GM19395 (cell line): ENCODE measurements around the gene POLE.

Experiments used
- ATAC-seq: cut with Tn5 transposase; IDR thresholded peaks from one replicate; pipeline ENCODE4 v1.9.1; 2021; ENCODE audit warnings: mild to moderate bottlenecking, moderate library complexity; ENCODE audit not compliant: unreplicated experiment

Gene POLE

GRCh38 chr12:132633901-132634300 lies 53.2 kb downstream of the POLE start:
- no peak for ATAC-seq

GRCh38 chr12:132633398-132633797 lies 53.7 kb downstream of the POLE start:
- peak; percentile 43 for ATAC-seq

DNA sequence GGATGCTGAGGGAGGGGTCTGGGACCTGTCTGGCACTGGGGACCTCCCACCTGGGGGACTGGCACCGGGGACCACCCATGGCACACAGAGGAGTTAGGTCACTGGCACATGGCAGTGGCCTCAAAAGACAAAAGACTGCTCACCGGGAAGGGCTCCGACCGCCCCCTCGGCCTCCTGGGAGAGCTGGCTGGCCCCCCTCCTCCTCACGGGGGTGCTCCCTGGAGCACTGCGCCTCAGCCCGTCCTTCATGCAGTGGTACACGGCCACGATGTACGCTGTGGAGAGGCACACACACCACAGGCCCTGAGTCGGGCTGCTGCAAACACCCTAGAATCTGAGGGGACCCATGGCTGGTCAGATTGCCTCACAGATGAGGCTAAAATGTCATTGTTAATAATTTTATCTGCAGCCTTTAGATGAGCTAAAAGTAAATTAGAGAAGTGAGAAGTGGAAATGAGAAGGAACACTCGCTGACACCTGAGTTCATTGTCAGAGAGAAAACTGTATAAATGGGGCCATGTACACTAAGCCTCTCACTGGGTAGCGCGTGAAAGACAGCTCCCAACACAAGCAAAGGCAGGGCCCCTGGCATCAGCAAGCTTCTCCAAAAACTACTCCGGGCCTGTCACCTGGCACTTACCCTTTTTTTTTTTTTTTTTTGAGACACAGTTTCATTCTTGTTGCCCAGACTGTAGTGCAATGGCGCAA lies 54.5 kb downstream of the POLE start:
- ATAC-seq, result peak; percentile 81

- ATAC-seq, result no peak
These were observed 55.5 kb downstream of the POLE start for GRCh38 chr12:132631666-132632065.

DNA sequence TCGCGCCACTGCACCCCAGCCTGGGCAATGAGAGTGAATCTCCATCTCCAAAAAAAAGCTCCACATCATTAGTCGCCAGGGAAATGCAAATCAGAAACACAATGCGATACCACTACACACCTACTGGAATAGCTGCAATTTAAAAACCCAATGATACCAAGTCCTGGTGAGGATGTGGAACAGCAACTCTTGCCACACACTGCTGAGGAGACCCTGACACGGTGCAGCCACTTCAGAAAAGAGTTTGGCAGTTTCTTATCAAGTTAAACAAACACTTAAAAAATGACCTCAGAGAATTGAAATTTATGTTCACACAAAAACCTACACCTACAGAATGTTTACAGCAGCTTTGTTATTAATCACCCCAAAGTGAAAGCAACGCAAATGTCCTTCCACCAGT lies 56.5 kb downstream of the POLE start:
- no peak for ATAC-seq

DNA sequence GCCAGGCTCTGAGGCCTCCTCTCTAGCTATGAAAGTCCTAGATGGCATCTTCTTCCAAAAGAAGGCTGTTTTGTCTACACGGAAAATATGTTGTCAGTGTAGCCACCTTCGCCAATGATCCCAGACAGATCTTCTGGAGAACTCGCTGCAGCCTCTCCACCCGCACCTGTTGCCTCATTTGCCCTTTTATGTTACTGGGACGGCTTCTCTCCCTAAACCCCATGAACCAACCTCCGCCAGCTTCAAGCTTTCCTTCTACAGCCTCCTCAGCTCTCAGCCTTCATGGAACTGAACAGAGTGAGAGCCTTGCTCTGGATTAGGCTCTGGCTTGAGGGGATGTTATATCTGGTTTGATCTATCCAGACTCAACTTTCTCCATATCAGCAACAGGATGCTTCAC lies 57.8 kb downstream of the POLE start:
- no peak for ATAC-seq

DNA sequence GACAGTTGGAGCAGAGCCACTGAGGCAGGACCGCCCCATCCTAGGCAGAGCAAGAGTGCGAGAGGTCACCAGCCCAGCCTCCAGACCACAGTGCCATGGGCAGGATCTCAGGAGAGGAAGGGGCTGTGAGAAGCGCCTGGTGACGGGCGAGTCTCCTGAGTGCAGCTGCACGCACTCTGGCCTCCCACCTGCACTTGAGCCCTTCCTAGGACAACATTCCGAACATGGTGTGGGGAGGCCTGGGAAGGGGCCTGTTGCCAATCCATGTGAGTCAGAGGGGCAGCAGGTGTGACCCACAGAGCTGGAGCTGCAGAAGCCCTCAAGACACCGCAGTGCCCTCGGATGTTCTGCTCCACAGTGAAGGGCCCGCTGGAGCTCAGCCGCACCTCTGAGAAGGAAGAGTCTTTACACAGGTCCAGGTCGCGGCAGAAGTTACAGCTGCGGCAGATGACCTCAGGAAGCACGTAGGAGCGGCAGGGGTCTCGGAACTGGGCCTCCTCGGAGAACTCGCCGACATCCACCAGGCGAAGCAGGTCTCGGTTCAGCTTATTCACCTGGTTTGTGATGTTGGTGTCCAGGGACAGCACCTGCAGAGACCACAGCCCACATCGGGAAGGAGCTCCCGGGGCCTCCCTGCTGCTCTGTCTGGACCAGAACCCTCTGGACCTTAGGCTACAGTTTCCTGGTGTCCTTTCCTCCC lies 61.3 kb downstream of the POLE start:
- no peak for ATAC-seq

DNA sequence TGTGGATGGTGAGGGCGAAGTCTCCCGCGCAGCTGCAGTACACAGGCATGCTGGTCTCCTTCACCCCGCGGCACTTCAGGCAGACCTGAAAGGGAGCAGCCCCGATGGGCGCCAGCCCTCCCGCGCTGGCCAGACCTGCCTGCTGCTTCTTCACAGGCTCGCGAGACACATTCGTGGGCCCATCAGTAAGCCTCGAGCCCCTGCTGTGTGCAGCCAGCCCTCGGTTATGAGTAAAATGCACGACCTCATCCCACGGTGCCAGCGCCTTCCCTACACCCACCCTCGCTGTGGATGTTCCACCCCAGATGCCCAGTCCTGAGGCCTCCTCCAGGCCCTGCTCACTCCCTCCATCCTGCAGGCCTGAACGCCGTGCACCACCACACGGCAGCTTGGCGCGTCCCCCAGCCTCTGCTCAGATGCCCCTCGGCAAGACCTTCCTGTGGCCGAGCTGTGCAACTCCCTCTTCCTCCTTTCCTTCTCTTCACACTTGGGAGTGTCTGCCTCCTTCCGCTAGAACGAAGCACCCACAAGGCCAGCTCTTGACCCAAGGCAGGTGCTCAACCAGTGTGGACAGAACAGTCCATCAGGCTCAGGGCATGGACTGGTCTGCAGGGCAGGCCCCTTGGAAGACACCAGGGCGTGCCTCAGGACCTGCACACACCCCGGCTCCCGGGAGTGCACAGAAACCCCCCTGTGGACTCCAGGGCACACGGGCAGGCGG lies 62.1 kb downstream of the POLE start:
- ATAC-seq, result no peak

DNA sequence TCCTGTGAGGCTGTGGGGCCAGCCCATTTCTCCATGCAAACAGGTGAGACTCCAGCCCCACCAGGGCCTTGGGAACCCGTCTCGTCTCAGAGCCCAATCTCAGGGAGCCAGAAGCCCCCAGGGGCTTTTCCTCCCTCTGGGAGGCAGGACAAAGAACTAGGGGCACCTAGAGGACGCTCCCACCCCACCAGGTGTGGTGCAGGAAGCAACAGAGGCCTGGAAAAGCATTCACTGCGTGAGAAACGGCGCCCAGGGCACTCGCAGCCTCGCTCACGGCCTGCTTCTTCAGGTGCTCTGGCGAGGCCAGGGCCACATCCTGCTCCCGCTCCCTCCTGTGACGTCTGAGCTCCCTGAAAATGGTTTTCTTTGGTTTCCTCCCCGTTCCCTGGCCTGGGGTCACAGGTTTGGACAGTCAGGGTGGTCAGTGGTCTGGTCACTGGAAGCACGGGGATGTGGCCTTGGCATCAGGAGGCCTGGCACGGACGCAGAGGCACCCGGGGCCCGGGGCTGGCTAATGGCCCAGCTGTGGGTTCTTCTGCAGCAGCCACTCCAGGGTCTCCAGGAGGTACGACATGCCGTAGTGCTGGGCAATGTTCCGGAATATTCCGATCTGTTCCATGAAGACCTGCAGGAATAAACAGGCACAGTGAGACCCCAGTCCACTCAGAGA lies 62.8 kb downstream of the POLE start:
- no peak for ATAC-seq

DNA sequence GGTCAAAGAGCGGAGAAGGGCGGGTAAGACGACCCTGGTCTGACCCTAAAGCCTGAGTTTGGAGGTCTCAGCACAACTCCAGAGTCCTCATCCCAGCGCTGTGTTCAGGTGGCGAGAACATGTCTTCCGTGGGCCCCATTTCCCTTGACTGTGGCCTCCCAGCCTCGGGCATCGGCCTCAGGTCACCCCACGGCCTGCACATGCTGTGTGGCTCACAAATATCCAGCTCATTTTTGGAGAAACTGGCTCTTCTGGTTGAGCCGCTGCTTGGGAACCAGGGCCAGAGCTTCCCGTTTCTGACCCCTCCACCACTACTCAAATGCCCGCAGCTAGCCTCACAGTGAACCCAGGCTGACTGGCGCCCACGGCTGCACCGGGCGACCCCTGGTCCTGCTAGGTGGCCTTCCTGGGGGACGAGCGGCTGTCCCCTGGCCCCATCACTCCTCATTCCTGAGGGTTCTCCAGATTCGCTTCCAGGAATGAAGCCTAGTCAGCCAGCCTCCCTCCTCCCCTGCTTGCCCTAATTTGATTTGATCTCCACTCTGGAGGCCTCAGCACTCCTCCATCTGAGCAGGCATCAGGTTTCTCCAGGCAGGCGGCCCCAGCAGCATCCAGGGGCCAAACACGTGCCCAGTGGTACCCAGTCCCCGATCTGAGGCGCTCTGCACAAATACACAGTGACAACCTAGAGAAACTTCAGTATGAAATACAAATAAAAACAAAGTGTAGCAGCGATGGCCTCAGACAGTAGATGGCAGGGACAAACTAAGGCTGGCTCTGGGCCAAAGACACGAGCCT lies 63.9 kb downstream of the POLE start:
- ATAC-seq, result no peak

DNA sequence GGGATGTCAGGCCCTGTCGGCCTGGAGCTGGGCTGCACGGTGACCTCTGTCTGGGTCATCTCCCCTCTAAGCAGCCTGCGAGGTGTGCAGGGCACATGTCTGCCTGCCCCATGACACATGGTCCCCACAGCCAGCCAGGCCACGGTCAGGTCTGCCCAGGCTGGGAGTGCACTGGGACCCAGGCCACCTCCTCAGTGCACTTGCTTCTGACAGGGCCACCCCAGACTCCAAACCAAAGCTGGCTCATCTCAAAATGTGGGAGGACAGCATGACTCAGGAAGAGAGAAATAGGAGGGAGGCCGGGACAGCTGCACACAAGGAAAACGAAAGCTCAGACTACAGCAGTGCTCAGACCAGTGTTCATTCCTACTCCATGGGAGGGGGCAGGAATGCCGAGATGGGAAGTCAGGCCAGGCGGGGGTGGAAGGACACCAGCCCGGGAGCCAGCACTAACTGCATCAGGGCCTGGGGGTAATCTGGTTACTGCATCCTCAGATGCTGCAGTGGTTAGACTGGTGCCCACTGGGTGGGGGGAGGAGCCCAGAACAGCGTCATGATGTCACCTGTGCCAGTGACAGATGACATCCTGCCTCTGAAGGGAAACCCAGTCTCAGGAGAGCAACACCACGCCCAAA lies 64.6 kb downstream of the POLE start:
- no peak for ATAC-seq

GRCh38 chr12:132621657-132622435 lies 65.3 kb downstream of the POLE start:
- no peak for ATAC-seq

DNA sequence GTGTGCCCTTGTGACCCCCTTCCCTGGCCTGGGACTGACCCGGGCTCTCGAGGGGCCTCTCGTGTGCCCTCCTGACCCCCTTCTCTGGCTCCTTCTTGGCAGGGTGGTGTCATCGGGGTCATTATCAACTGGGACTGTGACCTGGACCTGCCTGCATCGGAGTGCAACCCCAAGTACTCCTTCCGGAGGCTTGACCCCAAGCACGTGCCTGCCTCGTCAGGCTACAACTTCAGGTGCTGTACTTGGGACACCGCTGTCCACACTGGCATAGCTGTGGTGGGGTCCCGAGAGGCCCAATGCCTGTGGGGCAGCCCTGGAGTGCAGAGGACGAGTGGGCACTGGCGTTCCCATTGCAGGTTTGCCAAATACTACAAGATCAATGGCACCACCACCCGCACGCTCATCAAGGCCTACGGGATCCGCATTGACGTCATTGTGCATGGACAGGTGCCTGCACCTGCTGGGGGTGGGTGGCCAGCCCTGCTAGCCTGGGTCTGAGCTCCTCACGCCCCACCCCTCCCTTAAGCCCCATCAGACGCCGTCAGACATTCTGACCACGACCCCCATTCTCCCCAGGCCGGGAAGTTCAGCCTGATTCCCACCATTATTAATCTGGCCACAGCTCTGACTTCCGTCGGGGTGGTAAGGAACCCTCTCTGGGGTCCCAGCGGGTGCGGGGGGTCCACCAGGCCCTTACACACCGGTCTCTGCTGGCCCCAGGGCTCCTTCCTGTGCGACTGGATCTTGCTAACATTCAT lies 66.1 kb downstream of the POLE start:
- no peak for ATAC-seq

- ATAC-seq, result no peak
These were observed 66.8 kb downstream of the POLE start for GRCh38 chr12:132620113-132620898.

GRCh38 chr12:132619386-132620112 lies 67.6 kb downstream of the POLE start:
- ATAC-seq, result no peak

DNA sequence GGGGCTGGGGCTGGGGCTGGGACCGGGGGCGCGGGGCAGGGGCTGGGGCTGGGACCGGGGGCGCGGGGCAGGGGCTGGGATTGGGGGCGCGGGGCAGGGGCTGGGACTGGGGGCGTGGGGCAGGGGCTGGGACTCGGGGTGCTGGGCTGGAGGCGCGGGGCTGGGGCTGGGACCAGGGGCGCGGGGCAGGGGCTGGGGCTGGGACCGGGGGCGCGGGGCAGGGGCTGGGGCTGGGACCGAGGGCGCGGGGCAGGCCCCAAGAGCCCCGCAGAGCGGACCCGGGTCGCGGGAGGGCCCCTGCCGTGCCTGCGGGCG lies 68.1 kb downstream of the POLE start:
- ATAC-seq, result no peak

DNA sequence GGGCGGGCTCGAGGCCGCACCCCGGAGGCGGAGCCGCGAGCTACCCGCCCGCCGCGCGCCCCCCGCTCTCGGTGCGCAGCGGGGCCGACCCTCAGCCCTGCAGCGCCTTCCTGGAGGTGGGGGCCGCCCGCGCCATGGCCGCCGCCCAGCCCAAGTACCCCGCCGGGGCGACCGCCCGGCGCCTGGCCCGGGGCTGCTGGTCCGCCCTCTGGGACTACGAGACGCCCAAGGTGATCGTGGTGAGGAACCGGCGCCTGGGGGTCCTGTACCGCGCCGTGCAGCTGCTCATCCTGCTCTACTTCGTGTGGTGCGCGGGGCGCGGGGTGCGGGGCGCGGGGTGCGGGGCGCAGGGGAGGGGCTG lies 68.5 kb downstream of the POLE start, which contains the start of gene P2RX2:
TSS of gene P2RX2 (plus strand) at position 94 of the 361 bp plus-strand sequence. CDS start at position 135, 41 bp downstream.
- ATAC-seq, result no peak
